ENCODE data around the gene FAM171A1.
"Not testable (repeated sequence)": the region's sequence is repeated elsewhere in the genome, so short reads cannot be mapped to it uniquely, and the experiment has no call there.

Gene FAM171A1

GRCh38 chr10:15370856-15371701, at the start of gene FAM171A1:
Gene FAM171A1, minus strand, starts transcription at chr10:15371289. Its CDS starts 237 bp downstream, at chr10:15371052.
- DNase-seq, result peak; percentile 71

GRCh38 chr10:15420858-15421257, 49.8 kb upstream of the FAM171A1 start:
- no peak for DNase-seq

GRCh38 chr10:15419279-15419874, 48.3 kb upstream of the FAM171A1 start:
- no peak for DNase-seq

- DNase-seq, result no peak
Measured at GRCh38 chr10:15416034-15416433, 44.9 kb upstream of the FAM171A1 start.

GRCh38 chr10:15411010-15411409, 39.9 kb upstream of the FAM171A1 start:
- DNase-seq, result no peak

GRCh38 chr10:15409350-15409749, 38.3 kb upstream of the FAM171A1 start:
- not testable (repeated sequence) for DNase-seq

- DNase-seq, result no peak
Measured at GRCh38 chr10:15408557-15408956, 37.5 kb upstream of the FAM171A1 start.

- DNase-seq, result no peak
Measured at GRCh38 chr10:15405319-15405718, 34.2 kb upstream of the FAM171A1 start.

- no peak for DNase-seq
Measured at GRCh38 chr10:15401382-15401781, 30.3 kb upstream of the FAM171A1 start.

GRCh38 chr10:15400461-15400860, 29.4 kb upstream of the FAM171A1 start:
- DNase-seq, result not testable (repeated sequence)

- no peak for DNase-seq
Measured at GRCh38 chr10:15399060-15399661, 28.1 kb upstream of the FAM171A1 start.

- DNase-seq, result no peak
Measured at GRCh38 chr10:15395935-15396334, 24.8 kb upstream of the FAM171A1 start.

GRCh38 chr10:15393139-15393825, 22.2 kb upstream of the FAM171A1 start:
- DNase-seq, result no peak

GRCh38 chr10:15391491-15391890, 20.4 kb upstream of the FAM171A1 start:
- no peak for DNase-seq

- DNase-seq, result not testable (repeated sequence)
Measured at GRCh38 chr10:15388172-15388571, 17.1 kb upstream of the FAM171A1 start.

GRCh38 chr10:15387021-15387420, 15.9 kb upstream of the FAM171A1 start:
- no peak for DNase-seq

GRCh38 chr10:15385552-15386455, 14.7 kb upstream of the FAM171A1 start:
- no peak for DNase-seq

- no peak for DNase-seq
Measured at GRCh38 chr10:15381420-15381819, 10.3 kb upstream of the FAM171A1 start.

- no peak for DNase-seq
Measured at GRCh38 chr10:15379078-15379477, 8.0 kb upstream of the FAM171A1 start.

- DNase-seq, result no peak
Measured at GRCh38 chr10:15378569-15378968, 7.5 kb upstream of the FAM171A1 start.

GRCh38 chr10:15374566-15374965, 3.5 kb upstream of the FAM171A1 start:
- DNase-seq, result no peak

GRCh38 chr10:15374156-15374555, 3.1 kb upstream of the FAM171A1 start:
- peak; percentile 58 for DNase-seq

Measured in islet precursor cell (in vitro differentiated cells).